ENCODE measurements around the gene CLCA4.
"Not testable (repeated sequence)": the region's sequence is repeated elsewhere in the genome, so short reads cannot be mapped to it uniquely, and the experiment has no call there.

CLCA4 gene, protein sequence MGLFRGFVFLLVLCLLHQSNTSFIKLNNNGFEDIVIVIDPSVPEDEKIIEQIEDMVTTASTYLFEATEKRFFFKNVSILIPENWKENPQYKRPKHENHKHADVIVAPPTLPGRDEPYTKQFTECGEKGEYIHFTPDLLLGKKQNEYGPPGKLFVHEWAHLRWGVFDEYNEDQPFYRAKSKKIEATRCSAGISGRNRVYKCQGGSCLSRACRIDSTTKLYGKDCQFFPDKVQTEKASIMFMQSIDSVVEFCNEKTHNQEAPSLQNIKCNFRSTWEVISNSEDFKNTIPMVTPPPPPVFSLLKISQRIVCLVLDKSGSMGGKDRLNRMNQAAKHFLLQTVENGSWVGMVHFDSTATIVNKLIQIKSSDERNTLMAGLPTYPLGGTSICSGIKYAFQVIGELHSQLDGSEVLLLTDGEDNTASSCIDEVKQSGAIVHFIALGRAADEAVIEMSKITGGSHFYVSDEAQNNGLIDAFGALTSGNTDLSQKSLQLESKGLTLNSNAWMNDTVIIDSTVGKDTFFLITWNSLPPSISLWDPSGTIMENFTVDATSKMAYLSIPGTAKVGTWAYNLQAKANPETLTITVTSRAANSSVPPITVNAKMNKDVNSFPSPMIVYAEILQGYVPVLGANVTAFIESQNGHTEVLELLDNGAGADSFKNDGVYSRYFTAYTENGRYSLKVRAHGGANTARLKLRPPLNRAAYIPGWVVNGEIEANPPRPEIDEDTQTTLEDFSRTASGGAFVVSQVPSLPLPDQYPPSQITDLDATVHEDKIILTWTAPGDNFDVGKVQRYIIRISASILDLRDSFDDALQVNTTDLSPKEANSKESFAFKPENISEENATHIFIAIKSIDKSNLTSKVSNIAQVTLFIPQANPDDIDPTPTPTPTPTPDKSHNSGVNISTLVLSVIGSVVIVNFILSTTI

DNA sequence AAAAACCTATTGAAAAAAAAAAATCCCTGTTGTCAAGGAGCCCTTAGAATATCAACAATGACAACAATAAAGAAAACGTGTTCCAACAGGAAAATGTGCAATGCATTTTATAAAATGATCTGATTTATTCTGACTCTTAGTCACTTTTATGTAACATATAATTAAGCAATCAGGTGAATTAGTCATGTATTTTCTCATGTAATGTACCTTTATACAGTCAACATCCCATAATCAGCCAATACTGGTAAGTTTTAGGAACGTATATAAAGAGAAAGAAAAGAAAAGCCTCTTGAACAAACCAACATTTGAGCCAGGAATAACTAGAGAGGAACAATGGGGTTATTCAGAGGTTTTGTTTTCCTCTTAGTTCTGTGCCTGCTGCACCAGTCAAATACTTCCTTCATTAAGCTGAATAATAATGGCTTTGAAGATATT lies at the start of gene CLCA4:
Gene CLCA4 (plus strand): TSS at position 292 of the 435 bp plus-strand sequence. CDS start 42 bp downstream, at position 334.
- no peak for DNase-seq (ENCODE audit: insufficient read length, low spot score)
- FAIRE-seq, result no peak

DNA sequence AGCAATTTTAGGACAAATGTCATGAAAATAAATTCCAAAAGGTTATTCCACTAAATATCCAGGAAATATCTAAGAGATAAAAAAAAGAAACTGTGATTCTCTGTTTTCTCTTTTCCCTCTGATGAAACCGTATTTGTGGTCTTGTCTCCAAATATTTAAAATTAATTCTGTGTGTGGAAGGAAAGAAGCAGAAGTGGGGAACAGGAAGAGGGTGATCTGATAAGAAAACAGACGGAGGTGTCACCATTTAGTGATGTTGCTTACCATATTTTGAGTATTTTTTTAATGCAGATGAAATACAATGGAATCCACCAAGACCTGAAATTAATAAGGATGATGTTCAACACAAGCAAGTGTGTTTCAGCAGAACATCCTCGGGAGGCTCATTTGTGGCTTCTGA lies 48.6 kb upstream of the CLCA4 start:
- no peak for FAIRE-seq
- DNase-seq (ENCODE audit: insufficient read length, low spot score), result no peak

DNA sequence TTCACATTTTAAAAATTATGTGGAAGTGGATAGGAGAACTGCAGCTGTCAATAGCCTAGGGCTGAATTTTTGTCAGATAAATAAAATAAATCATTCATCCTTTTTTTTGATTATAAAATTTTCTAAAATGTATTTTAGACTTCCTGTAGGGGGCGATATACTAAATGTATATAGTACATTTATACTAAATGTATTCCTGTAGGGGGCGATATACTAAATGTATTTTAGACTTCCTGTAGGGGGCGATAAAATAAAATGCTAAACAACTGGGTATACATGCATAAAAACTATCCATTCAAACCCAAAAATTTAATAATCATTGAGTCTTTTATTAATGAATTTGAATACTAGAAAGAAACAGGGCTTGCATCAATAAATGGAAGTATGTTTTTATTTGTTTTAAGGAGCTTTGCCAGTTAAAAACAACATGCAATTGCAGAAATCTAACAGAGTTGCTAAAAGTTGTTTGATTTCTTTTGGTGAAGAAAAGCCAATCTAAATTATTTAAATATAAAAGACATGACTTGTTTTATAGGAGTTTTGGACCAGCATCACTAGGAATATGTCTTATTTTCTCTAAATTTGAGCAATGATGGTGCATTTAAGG lies 46.8 kb upstream of the CLCA4 start:
- FAIRE-seq (peak; percentile 49), DNase-seq (ENCODE audit: insufficient read length, low spot score) (no peak)

DNA sequence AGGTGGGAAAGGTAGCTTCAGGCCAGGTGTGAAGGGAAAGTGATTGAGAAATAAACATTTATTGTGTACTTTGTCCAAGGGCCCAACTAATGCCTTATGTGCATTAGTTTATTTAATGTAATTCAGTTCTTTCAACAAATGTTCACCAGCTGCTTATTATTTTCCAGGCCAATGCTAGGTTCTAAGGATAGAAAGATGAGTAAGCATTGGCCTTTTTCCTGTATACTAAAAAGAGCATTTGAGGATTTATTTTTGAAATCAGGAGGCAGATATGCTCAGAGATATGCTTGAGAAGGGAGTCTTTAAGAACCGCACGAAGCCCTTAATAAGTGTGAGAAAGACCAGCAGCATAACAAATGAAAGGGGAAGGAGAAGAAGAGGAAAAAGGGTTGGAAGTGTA lies 46.2 kb upstream of the CLCA4 start:
- DNase-seq (ENCODE audit: insufficient read length, low spot score) (no peak), FAIRE-seq (no peak)

DNA sequence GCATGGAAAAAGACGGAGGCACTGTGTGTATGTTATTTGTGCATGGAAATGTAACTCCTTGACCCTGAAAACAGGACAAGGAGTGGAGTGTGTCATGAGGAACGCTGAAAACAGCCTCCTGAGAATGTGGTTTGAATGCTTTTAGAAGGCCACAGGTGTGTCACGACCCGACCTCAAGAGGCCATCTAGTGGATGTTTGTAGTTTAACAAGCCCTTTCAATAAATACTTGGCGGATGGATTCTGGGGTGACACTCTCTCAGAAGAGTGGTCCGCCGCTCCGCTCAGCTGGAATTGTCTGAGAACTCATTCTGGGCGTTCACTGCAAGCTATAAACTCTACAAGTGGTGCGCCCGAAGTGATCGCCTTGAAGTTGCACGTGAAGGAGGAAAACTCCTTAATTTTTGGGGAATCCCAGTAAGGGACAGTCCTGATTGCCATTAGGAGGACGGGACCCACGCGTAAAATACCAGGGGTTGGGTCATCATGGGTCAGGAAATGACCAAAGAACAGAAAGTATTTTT lies 44.7 kb upstream of the CLCA4 start:
- not testable (repeated sequence) for DNase-seq (ENCODE audit: insufficient read length, low spot score)
- FAIRE-seq, result peak; percentile 89

DNA sequence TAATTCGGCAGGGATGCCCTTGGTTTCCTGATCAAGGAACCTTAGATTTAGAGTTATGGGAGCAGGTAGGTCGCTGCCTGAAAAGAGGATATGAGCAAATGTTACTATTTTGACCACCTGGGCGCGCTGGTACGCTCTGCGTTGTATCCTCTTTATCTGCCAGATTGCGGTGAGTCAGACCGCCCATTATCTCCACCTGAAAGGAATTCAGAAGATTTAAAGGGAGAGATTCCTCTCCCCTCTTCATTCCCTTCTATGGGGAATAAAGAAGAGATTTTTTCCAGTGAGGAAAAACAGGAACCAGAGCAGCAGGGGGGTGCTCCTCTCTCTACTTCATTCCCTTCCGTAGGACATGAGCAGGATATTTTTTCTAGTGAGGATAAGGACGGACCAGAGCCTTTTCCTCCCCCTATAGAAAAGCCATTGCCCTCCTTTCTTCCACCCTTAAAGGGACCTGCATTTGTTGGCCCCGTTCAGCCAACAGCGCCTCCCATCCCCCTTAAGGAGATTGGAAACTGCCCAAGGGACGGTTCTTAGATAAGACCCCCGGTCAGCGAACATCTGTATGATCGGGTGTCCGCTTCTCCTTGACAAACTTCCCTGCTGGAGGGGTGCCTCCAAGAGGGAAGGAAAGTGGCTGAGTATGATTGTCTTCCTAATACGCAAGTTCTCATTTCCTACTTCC lies 44.0 kb upstream of the CLCA4 start:
- no peak for DNase-seq (ENCODE audit: insufficient read length, low spot score)
- FAIRE-seq, result no peak

DNA sequence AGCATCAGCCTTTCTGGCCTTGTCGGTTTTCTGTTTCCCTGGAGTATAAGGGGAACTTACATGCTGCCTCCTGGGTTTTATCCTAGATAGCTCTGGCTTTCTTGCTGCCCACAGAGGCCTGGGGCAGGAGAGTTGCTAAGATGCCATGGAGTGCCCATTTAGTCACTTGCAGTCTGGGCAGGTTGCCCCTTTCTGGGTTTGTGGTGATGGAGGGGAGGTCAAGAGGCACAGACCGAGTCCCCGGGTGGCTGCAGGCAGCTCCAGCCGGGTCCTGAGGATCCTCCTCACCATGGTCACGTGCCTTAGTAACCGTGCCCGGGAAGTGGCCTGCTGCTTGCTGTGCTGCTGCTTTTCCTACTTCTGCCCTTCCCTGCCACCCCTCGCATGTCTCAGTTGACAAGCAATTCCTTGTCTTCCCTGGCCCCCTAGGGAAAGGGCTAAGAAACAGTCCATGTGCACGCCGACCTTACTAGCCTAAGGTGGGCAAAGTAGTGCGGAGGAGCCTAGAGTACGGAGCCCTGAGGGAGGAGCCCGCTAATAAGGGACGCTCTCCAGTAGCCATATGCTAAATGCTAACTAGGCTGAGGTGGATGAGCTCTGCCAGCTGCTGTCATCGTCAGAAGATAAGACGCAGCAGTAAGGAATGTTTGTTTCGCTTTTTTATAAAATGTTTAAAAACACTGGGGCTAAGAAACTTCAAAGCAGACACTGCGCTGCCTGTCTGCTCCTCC lies 43.3 kb upstream of the CLCA4 start:
- FAIRE-seq (no peak), DNase-seq (ENCODE audit: insufficient read length, low spot score) (no peak)

DNA sequence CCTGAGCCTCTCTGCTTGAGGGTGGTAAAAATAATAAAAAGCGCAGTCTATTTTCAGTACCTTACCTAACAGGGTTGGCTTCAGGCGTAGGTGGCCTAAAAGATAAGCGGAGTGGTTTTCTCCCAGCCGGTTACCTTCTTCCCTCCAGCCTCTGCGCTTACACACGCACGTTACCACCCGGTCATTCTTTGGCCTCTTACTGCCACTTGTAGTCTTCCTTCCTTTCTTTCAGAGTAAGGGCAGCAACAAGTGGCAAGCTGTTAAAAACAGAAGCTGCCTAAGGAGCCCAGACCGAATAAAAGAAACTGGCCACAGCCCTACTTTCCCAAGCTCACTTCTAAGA lies 42.8 kb upstream of the CLCA4 start:
- no peak for FAIRE-seq

DNA sequence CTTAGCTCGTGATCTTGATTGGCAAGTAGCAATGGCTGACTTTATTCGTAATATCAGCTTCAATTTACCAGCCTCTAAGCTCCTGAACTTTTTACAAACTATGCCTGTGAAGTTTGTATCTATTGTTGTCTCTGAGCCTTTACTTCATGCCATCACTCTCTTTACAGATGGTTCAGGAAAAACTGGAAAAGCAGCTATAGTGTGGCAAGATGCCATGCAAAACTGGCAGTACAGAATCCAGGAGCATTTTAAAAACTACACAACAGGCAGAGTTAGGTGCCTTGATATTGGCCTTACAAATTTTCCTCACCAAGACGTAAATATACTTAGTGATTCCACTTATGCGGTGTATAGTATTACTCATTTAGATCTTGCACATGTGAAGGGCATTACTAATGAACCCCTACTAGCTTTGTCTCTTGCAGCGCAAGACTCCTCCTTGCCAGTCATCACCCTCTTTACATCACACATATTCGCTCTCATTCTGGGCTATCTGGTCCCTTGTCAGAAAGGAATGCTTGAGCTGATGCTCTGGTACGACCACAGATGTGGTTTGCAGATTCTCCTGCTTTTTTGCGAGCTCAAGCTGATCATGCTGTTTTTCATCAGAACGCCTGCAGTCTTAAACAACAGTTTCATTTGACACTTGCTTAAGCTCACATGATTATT lies 41.8 kb upstream of the CLCA4 start:
- FAIRE-seq (no peak), DNase-seq (ENCODE audit: insufficient read length, low spot score) (no peak)

More for the DNA sequence above, 42.8 kb upstream of the CLCA4 start:
- no peak for DNase-seq (ENCODE audit: insufficient read length, low spot score)

DNA sequence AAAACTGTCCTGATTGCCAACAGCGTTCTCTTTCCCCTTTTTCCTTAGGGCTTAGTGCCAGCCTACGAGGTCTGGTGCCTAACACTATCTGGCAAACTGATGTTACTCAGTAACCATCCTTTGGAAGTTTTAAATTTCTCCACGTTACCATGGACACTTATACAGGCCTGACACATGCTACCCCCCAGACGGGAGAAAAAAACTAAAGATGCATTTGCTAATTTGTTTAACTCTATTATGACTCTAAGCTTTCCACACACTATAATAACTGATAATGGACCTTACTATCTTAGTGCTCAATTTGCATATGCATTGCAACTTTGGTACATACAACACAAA lies 41.3 kb upstream of the CLCA4 start:
- FAIRE-seq (no peak), DNase-seq (ENCODE audit: insufficient read length, low spot score) (no peak)

DNA sequence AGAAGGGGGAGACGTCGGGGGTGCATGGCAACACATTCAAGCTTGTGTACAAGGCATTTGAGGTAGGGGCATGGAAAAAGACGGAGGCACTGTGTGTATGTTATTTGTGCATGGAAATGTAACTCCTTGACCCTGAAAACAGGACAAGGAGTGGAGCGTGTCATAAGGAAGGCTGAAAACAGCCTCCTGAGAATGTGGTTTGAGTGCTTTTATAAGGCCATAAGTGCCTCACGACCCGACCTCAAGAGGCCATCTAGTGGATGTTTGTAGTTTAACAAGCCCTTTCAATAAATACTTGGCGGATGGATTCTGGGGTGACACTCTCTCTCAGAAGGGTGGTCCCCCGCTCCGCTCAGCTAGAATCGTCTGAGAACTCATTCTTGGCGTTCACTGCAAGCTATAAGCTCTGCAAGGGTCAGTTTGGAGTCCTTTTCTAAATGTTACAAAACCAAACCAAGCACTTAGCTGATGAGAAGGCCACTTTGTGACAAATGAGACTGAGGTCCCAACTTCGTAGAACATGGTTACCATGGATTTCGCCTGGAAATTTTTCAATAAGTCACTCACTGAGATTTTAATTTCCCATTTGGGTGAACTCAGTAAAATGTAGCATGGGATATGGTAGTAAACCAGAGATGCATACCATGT lies 38.8 kb upstream of the CLCA4 start:
- FAIRE-seq (peak; percentile 82), DNase-seq (ENCODE audit: insufficient read length, low spot score) (no peak)

DNA sequence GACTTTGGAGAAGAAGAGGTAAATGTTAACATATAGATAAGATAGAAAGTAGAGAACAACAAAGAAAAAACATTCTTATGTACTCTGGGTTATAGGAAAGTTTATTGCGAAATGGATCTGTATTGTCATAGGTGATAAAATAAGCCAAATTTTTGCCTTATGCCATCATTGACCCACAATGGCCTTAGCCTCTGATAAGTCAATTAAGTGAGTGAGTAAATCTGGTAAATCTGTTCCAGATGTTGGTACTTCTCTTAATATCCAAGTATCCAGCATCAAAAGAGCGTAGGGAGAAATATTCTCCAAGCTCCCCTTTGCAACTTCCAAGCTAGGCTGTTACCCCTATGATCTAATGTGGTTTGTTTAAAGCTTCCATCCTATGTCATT lies 38.3 kb upstream of the CLCA4 start:
- FAIRE-seq (no peak), DNase-seq (ENCODE audit: insufficient read length, low spot score) (no peak)

DNA sequence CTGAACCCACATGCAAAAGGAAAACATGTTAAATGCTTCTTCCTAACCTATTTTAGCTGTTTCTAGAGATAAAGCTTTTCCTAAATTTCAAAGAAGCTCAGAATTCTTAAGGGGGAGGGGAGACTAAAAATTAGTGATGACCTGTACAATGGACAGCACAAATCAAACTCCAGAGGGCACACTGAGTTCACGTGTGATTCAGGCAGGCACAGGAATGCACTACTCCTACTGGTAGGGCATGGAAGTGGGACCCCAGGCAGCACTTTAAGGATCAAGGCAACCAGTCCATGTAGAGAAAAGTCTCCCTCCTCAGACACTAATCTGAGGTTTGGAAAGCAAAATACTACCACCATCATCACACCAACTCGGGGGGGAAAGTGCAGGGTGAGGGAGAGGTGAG lies 31.3 kb upstream of the CLCA4 start:
- DNase-seq (ENCODE audit: insufficient read length, low spot score) (no peak), FAIRE-seq (no peak)

DNA sequence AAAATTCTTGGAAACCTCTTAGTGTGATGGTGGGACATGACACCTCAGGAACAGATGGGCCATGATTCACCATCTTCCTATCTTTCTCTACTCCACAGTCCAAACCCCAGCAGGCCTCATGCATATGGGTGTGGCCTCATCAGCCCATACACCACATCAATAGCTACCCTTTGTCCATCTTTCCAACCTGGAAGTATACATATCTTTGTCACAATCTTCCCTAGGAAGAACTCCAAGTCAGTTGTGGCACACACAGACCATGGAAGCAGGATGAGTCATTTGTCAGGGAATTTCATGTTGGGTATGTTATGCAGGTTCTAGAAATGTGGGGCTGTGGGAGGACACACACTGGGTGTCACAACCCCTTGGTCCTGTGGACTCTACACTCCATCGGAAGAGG lies 30.5 kb upstream of the CLCA4 start:
- FAIRE-seq (no peak), DNase-seq (ENCODE audit: insufficient read length, low spot score) (no peak)

DNA sequence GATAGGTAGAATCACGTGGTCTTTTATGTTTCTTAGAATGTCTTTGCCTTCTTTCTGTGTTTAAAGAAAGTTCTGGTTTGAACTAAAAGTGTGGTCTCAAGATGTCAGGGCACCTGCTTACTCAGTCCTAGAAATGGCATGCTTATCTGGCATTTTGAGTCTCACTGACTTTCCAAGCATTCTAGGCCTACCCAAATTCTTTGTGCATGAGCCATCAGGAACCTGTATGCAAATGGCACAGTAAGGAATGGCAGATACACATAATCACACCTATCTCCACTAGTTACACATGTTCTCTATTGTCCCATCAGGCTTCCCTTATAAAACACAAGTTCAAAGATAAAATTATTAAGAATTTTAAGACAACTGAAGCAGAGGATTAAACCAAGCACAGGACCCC lies 29.5 kb upstream of the CLCA4 start:
- no peak for DNase-seq (ENCODE audit: insufficient read length, low spot score)
- FAIRE-seq, result no peak

DNA sequence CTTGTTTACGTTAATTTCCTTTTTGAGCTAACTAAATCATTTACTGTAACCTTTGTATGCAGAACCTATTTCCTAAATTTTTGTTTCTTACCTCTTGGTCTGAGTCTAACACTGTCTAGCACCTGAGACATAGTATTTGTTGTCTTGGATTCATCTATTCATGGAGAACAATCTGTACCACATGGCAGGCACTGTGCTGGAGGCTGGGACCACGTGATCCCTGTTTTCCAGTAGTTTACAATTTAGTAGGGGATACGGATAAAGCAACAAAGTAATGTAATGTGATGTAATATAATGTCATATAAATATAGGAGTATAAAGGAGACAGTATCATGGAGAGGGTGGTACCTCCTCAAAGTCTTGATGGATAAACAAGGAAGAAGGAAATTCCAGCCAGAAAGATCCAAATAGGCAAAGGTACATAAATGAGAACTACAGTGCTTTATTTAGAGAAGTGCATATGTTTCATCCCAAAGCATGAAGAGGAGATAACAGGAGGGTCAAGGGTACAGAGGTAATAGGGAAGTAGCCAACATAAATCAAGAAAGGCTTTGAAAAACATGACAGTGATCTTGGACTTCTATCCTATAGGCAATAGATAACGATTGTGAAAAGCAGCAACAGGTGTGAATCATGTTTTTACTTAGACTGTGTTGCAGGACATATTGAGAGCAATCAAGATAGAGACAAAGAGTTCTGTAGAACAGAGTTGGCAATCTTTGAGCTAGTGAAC lies 25.9 kb upstream of the CLCA4 start:
- DNase-seq (ENCODE audit: insufficient read length, low spot score), result no peak
- no peak for FAIRE-seq

DNA sequence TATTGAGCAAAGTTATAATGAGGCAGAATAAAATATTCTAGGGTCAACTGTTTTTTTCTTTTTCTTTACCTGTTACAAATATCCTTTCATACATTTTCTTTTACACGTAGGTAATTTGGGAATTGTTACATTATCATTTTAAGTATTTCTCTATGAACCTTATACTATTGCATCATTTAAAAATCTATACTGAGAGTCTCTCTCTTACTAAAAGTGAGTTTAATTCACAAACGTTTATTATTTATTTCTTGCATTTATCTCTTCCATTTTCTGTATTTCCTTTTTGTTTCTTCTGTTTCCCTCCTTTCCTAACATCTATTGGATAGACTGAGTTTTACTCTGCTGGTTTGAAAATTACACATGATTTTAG lies 25.4 kb upstream of the CLCA4 start:
- FAIRE-seq (no peak), DNase-seq (ENCODE audit: insufficient read length, low spot score) (no peak)

DNA sequence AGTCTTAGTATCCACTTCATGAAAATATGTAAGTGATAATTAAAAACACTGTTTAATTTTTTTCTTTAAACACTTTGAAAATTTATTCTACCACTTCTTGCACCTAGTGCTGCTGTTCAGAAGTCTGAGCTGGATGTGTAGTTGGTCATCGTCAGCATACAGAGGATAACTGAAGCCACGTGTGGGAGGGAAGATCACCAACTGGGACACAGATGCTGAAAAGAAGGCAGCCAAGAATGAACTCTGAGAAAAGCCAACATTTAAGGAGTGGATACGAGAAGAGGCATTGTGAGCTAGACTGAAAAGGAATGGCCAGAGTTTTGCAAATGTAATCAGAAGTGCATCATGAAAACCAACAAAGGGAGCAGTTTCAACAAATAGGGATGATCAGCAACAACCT lies 24.6 kb upstream of the CLCA4 start:
- no peak for FAIRE-seq
- no peak for DNase-seq (ENCODE audit: insufficient read length, low spot score)
